ENCODE data around the gene MYL10. TPM values are rescaled to one million over a fixed set of nuclear protein-coding genes. Genes with fewer than 3 reads are reported as not detected.

MYL10 gene
- total and polyA plus RNA-seq, 10 of the 15 experiments (the other 5 are each of a cell fraction or from before 2014, with no cell fraction given), result not detected

DNA sequence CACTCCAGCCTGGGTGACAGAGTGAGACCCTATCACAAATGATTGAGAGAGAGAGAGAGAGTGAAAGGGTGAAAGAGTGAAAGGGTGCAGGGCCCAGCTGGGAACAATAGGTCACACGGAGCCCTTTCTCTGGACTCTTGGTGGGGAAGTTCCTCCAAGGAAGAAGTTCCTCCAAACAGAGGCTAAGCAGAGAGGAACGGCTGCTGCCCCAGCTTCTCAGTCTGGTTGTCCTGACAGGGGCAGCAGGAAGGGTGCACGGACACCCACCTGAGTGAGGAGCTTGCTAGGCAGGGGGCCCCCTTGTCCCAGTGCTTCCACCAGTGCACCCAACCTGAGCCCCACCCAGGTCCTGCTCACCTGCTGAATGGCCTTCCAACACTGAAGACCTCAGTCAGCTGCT is 38.8 kb upstream of the MYL10 start:
- H3K4me3 ChIP-seq, result no peak overlapping the region
- H3K9ac ChIP-seq (ENCODE audit: control insufficient read depth, insufficient read depth, low read length), result no peak overlapping the region
- no peaks in the 10 kb centered on the region for H3K79me2 ChIP-seq (ENCODE audit: control insufficient read depth, insufficient read depth, low read length)
- POLR2A ChIA-PET, result no interaction called here
- no peaks in the 10 kb centered on the region for H3K36me3 ChIP-seq (ENCODE audit: control insufficient read depth in 2 of 2, insufficient read depth in 2 of 2, low read length in 1 of 2)
- WGBS (ENCODE audit: insufficient coverage, insufficient replicate concordance, low lambda C conversion rate, missing lambda C conversion rate), result 35% methylated on average over 3 of the region's 3 CpGs
- BruUV-seq (replicated peaks), result no TSS peak
- no peak overlapping the region for H3K4me2 ChIP-seq (ENCODE audit: control insufficient read depth, insufficient read depth)
- TF ChIP-seq, protein P1, sequence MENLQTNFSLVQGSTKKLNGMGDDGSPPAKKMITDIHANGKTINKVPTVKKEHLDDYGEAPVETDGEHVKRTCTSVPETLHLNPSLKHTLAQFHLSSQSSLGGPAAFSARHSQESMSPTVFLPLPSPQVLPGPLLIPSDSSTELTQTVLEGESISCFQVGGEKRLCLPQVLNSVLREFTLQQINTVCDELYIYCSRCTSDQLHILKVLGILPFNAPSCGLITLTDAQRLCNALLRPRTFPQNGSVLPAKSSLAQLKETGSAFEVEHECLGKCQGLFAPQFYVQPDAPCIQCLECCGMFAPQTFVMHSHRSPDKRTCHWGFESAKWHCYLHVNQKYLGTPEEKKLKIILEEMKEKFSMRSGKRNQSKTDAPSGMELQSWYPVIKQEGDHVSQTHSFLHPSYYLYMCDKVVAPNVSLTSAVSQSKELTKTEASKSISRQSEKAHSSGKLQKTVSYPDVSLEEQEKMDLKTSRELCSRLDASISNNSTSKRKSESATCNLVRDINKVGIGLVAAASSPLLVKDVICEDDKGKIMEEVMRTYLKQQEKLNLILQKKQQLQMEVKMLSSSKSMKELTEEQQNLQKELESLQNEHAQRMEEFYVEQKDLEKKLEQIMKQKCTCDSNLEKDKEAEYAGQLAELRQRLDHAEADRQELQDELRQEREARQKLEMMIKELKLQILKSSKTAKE (IDR thresholded peaks at IDR 0.05; ENCODE audit: low read depth, poor library complexity, severe bottlenecking), result no peak
- no peak for TF ChIP-seq EP300 (IDR thresholded peaks at IDR 0.05; ENCODE audit: borderline replicate concordance in 1 of 2, control insufficient read depth in 1 of 2, low read depth in 2 of 2, low read length in 2 of 2)
- TF ChIP-seq TCF12 (IDR thresholded peaks at IDR 0.05; ENCODE audit: low read depth, low read length), result no peak
- no peak for TF ChIP-seq LARP7 (IDR thresholded peaks at IDR 0.05)
- no peak for TF ChIP-seq CHD1 (IDR thresholded peaks at IDR 0.05; ENCODE audit: low read depth, low read length)
- TF ChIP-seq MEF2A (IDR thresholded peaks at IDR 0.05; ENCODE audit: insufficient read depth, low read depth, low read length), result no peak
- TF ChIP-seq POLR2A (IDR thresholded peaks at IDR 0.05; ENCODE audit: low read depth, low read length), result no peak
- no peak for TF ChIP-seq PAX8 (IDR thresholded peaks at IDR 0.05)
- ATAC-seq (no peak), FAIRE-seq (no peak), DNase-seq (ENCODE audit: low read depth, low spot score) (no peak)
- H2AFZ ChIP-seq (ENCODE audit: control insufficient read depth, low read depth, low read length), result no peak overlapping the region
- H3K9me3 ChIP-seq (replicated peaks; ENCODE audit: control insufficient read depth, insufficient read depth, low read length), result peaks cover 3% of the 10 kb centered on the region; the same call in 1 of the 3 replicates
- SMC1A ChIA-PET (ENCODE audit: uncharacterized antibody, unreplicated experiment), result no interaction called here
- RAD21 ChIA-PET (ENCODE audit: unreplicated experiment), result no interaction called here
- no peaks in the 10 kb centered on the region for H3K27me3 ChIP-seq (replicated peaks in 1 of 2; ENCODE audit: control insufficient read depth in 2 of 2, insufficient read depth in 2 of 2, low read length in 1 of 2)
- H4K20me1 ChIP-seq (ENCODE audit: control insufficient read depth, insufficient read depth), result no peaks in the 10 kb centered on the region
- in situ Hi-C loops (cut with MboI) (no loop called here), intact Hi-C loops (cut with micrococcal nuclease; ENCODE audit: unreplicated experiment) (no loop called here)
- CTCF ChIA-PET, result no interaction called here
- no peak overlapping the region for H3K27ac ChIP-seq (ENCODE audit: control insufficient read depth, insufficient read depth)
- no peaks in the 10 kb centered on the region for H3K4me1 ChIP-seq (ENCODE audit: control insufficient read depth, insufficient read depth, low read length)
